SK-N-MC (cell line): ENCODE data around the gene H6PD.

ENCODE experiments used
- EZH2 ChIP-seq: fragments of 200-600 bp; sonication (generic); IDR thresholded peaks from one replicate; pipeline ENCODE4 v1.6.1; 2017; ENCODE audit warnings: antibody characterized with exemption
- FOXP2 ChIP-seq: optimal IDR thresholded peaks from 2 replicates; pipeline ENCODE3; 2011; ENCODE audit warnings: mild to moderate bottlenecking, moderate library complexity; ENCODE audit not compliant: insufficient read depth; ENCODE audit errors: extremely low read length, control extremely low read depth
- POLR2AphosphoS5 ChIP-seq: IDR thresholded peaks from 2 replicates; pipeline ENCODE4 v1.6.1; 2012; ENCODE audit warnings: mild to moderate bottlenecking, low read depth, low read length, borderline replicate concordance

GRCh38 chr1:9193233-9193625 is 41.3 kb upstream of the H6PD start:
- TF ChIP-seq EZH2 (no peak), POLR2AphosphoS5 (no peak), FOXP2 (no peak)
